Stimulated activated CD8-positive, alpha-beta memory T cell treated with anti-CD3 and anti-CD28 coated beads, Interleukin-15, amount 100 ng/mL, for 48 hours (primary cell): ENCODE results near the gene ST6GAL1.
"Not testable (repeated sequence)": the region's sequence is repeated elsewhere in the genome, so short reads cannot be mapped to it uniquely, and the experiment has no call there.

Experiments
- DNase-seq, 2 donors: peaks; one replicate each; pipeline ENCODE4 v3.0.0-alpha.2; 2020; ENCODE audit warnings: low read depth in 2 of 2

ST6GAL1 gene

DNA sequence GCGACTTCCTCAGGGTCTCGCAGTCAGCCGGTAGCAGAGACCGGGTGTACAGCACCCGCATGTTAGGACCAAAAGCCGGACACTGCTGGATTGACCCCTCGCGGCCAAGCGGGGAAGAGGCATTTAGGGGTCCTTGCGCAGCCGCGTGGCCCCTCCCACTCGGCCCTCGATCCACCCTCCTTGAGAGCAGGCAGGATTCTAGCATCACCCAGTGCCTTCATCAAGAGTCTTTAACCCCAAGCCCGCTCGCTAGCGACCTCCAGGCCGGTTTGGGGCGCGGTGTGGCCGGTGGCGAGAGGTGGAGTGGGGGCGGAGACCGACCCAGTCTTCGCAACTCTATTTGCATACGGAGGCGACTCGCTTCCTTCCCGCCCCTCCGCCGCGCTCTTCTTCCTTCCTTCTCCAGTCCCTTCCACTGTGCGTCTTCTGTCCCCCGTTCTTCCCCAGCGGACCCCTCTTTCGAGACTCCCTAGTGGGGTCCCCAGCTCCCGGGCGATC is at the start of gene ST6GAL1:
Gene ST6GAL1, plus strand, starts transcription at position 384 of the 498 bp plus-strand sequence. CDS start 112,178 bp downstream, outside the sequence.
- peak; percentile 60 to 74 for DNase-seq

- no peak for DNase-seq
Measured at GRCh38 chr3:186882150-186882524, 48.2 kb upstream of the ST6GAL1 start.

- peak; percentile 30 to 55 for DNase-seq
Measured at GRCh38 chr3:186882881-186883685, 47.2 kb upstream of the ST6GAL1 start.

DNA sequence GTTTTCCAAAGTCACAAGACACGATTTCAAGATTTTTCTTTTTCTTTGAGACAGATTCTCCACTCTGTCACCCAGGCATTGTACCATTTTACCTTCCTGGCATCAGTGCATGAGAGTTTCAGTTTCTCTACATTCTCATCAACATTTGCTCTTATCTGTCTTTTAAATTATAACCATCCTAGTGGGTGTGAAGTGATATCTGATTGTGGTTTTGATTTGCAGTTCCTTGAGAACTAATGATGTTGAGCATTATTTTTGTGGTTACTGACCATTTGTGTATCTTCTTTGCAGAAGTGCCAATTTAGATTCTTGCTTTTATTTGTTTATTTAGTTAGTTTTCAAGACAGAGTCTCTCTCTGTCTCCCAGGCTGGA is 46.7 kb upstream of the ST6GAL1 start:
- no peak for DNase-seq

- not testable (repeated sequence) for DNase-seq
Measured at GRCh38 chr3:186884868-186885267, 45.5 kb upstream of the ST6GAL1 start.

DNA sequence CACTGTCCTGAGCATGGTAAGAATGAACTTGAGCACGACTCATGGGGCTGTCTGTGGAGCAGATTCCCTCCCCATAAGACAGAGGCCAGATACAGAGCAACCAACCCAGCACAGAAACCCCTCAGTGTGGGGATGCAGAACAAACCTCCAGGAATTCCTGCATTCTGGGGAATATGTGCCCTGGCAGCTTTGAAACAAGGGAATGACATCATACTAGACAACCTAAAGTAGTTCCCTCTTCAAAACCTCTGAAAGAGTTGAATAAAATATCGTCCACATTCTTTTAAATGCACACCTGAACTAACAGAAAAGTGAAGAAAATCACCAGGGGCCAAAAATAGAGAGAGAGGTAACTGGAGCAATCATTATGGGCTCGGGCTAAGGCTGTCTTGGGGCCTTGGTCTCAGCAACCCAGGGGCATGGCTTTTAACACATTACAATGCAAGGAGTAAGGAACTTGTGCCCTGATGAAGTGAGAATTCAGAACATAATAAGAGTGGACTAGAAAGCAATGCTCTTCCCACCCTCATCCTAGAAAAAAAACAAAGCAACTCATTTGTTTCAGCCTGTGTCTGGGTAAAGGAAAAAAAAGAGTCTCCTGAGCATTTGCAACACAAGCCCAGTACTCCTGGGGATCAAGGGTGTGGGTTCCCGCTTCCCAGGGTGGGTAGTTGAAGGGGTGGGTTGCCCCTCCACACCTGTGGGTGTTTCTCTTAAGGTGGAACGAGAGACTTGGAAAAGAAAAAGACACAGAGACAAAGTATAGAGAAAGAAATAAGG is 43.9 kb upstream of the ST6GAL1 start:
- DNase-seq, result no peak

GRCh38 chr3:186887507-186887938 is 42.8 kb upstream of the ST6GAL1 start:
- DNase-seq, result not testable (repeated sequence)

DNA sequence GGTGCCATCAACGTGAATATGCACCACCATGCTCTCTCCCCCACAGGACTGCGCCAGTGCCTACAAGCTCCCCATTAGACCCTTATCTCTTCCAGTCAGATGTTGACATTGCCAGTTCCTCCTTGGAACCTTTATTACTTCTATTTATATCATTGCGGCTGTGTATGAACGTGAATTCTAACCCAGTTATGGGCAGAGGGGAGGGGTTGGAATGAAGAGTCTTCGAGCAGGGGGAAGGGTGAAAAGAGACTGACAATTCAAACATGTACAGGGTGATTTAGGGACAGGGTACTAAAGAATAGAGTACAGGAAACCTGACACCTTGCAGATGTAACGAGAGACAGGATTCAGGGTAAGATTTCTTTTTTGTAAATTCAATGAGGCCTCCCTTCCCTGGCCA is 41.8 kb upstream of the ST6GAL1 start:
- no peak for DNase-seq

DNA sequence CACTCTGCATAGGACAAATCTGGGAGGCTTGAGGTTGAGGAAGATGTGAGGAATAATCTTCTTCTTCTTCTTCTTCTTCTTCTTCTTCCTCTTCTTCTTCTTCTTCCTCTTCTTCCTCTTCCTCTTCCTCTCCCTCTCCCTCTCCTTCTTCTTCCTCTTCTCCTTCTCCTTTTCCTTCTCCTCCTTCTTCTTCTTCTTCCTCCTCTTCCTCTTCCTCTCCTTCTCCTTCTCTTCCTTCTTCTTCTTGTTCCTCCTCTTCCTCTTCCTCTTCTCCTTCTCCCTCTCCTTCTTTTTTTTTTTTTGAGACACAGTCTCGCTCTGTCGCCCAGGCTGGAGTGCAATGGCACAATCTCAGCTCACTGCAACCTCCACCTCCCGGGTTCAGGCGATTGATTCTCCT is 40.6 kb upstream of the ST6GAL1 start:
- not testable (repeated sequence) for DNase-seq

DNA sequence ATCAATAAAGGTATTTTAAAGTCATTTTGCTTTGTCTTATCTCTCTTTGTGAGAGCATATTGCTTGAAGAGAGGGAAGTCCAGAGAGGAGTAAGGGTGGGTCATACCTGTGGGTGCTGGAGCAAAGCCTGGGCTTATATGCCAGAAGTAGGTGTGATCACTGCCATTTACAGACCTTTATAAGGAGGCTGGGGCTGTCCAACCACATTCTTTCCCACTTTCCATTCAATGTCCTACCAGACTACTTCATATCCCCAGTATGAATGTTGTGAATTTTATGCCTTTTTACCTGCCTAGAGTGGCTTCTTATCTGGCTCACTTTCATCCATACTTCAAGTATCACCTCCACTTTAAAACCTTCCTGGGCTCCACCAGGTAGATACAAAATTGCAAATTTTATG is 39.4 kb upstream of the ST6GAL1 start:
- no peak for DNase-seq

- not testable (repeated sequence) for DNase-seq
Measured at GRCh38 chr3:186893071-186893470, 37.3 kb upstream of the ST6GAL1 start.

- no peak for DNase-seq
Measured at GRCh38 chr3:186895406-186895805, 34.9 kb upstream of the ST6GAL1 start.

DNA sequence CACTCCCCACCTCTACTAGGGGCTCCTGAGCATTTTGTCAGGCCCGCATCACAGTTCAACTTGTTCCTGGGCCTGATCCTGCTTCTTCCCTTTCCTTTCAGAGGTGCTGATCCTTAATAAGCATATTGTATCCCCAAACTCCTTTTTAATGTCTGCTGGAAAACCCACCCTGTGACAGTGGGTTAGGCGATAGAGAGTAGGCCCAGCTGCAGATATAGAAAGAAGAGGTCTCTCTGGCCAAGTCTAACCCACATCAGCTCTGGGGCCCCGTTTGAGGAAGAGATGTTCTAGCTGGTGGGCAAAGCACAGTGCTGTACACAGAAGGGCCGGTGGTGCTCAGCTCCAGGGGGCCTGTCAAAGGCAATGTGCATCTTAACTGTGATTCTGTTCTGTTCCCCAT is 34.3 kb upstream of the ST6GAL1 start:
- no peak for DNase-seq

DNA sequence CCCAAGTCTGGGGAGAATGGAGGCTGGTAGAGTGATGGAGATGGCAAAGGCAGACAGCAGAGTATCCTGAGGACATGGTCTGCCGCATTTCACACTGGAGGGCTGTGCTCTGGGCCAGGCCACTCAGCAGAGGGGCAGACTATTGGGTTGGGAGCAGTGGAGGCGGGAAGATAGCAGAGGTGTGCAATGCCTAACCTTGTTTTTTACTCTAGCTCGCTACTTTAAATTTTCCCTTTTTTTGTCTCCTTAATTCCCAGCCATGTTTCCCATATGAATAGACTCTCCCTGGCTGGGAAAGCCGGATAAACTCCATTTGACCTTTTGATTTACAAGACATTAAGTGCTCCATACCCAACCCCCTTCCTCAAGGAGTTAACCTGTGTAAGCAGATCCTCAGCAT is 33.5 kb upstream of the ST6GAL1 start:
- no peak for DNase-seq

GRCh38 chr3:186901135-186901734 is 29.1 kb upstream of the ST6GAL1 start:
- DNase-seq, result no peak

GRCh38 chr3:186902154-186902553 is 28.2 kb upstream of the ST6GAL1 start:
- DNase-seq, result no peak

- no peak for DNase-seq
Measured at GRCh38 chr3:186902713-186903112, 27.6 kb upstream of the ST6GAL1 start.

GRCh38 chr3:186903676-186904075 is 26.6 kb upstream of the ST6GAL1 start:
- DNase-seq, result not testable (repeated sequence)

GRCh38 chr3:186907075-186907474 is 23.3 kb upstream of the ST6GAL1 start:
- DNase-seq, result not testable (repeated sequence)

GRCh38 chr3:186909078-186909853 is 21.1 kb upstream of the ST6GAL1 start:
- peak; percentile 64 to 65 for DNase-seq
